ENCODE measurements around the gene GDPD5.

GDPD5 gene

DNA sequence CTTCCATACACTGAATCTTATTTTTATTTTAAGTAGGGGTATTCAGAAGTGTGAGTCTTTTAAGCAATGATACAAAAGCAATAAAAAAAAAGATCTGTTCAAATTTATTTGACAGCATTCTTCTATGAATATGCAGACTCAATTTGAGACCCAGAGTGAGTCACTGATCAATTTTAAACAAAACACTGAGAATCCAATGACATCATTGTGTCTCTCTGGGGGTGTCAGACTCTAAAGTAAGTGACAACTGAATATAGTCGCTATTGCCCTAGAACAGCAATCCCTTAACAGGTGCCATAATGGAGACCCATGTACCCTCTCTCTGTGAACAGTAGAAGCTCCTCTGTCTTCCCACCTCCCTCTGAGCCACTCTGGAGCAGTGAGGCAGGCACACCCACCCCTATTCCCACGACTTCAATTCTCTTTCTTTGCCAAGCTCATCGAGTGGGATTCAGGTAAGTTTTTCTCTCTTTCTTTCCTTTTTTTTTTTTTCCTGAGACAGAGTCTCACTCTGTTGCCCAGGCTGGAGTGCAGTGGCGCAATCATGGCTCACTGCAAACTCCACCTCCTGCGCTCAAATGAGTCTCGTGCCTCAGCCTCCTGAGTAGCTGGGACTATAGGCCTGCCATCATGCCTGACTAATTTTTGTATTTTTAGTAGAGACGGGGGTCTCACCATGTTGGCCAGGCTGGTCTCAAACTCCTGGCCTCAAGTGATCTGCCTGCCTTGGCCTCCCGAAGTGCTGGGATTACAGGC is 131.5 kb downstream of the GDPD5 start:
- DNase-seq, result no peak

DNA sequence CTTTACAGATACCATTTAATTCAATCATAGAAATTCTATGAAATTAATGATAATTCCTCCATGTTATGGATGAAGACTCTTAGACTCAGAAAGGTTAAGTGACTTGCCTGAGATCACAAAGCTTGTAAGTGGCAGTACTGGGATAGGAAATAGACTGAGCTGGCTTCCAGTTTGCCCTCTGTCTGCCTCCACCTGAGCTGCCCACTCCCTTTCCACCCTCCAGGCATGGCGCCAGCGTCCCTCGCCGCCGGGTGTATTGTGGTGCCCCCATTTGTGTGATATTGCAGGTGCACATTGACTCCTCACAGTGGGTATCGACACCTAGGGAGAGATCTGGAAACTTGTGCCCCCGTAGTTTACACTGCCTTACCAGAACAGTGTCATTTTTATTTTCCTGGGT is 135.8 kb downstream of the GDPD5 start:
- no peak for DNase-seq

DNA sequence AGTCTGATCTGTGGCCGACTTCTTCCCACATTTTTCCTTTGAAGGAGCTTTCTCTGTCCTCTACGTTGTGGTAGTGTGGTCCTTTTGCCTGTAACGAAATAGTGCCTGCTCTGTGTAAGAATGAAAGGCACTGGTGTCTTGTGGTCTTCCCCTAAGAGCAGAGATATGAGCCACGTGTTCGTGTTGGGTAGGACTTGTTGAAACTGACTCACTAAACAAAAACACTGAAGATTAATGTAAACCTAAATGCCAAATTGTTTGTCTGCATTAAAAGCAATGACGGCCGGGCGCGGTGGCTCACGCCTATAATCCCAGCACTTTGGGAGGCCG is 136.5 kb downstream of the GDPD5 start:
- DNase-seq, result no peak

DNA sequence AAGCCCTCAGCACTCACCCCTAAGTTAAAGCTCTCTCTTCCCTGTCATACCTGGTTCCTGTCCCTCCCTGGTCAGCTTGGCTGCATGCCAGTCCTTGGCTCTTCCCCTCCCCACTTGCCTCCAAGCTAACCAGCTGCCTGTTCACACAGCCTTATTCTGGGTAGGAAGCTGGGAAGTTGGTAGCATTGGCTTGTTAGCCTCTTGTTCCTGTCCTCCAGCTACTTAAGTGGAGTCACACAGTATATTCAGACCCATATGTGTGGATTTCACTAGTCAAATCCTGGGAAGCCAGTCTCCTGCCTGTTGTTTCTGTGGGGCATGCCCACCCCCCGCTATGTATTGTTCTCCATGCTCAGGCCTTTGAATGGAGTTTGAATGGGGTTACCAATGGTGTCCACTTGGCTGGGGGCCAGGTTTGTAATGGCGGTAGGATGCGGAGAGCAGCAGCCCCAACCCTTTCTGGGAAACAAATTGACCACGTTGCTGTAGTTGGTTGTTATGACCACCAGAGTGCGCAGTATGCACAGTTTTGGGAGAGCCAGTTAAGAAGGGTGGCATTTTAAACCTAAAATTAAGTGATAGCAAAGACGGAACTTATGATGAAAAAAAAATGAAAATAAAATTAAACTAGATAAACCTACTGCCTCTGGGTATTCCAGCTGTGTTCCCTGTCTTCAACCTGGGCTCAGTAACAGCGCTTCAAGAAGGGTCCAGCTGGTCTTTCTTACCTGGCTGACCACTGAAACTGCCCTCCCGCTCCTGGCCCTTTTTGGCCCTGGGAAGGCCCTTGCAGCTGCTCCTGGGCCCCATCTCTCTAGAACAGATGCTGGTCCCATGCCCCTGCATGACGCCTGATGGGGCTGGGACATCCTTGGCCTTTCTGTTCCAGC is 137.1 kb downstream of the GDPD5 start:
- DNase-seq, result peak; percentile 52

DNA sequence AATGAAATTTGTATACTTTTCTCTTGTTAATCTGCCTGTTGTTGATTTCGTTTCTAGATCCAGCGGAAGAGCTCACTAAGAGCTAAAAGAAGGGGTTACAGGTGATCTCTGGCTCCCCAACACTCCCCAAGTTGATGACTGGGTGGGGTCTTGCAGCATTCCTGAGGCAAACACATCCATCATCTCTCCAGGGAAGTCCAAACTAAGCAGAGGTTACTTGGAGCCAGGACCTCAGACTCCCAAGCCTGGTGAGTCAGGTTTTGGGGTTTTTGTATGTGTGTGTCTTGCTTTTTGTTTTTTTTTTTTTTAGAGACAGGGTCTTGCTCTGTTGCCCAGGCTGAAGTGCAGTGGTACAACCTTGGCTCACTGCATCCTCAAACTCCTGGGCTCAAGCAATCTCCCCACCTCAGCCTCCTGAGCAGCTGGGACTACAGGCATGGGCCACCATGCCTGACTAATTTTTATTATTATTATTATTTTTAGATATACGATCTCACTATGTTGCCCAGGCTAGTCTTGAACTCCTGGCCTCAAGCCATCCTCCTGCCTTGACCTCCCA is 137.9 kb downstream of the GDPD5 start:
- no peak for DNase-seq

DNA sequence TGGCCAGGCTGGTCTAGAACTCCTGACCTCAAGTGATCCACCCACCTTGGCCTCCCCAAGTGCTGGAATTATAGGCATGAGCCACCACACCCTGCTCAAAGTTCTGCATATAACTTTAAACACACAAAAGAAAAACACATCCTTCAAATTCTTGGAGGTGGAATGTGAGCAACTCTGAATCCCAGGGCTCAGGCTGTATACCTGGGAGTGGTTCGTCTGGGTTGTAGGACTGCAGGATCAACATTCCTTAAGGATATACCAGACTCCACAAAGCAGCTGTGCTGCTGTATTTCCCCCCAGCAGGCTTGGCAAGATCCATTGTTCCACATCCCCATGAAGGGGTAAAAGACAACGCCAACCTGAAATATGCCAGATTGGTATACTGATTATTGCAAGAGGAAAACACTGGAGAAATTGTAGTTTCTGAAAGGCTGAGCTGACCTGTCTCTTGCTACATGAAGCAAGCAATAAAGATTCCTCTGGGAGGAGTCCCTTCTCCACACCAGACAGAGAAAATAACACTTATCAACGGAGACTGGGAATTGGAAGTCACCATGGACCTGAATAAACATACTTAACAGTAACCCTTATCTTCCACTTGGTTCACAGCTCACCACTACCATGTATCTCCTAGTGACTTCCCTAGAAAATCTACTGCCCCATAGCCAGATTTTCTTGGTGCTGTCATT is 138.7 kb downstream of the GDPD5 start:
- DNase-seq, result no peak
